Left colon (tissue), 2 donors: ENCODE measurements around the gene TMEM63B. TPM values are rescaled to one million over a fixed set of nuclear protein-coding genes. Genes with fewer than 3 reads are reported as not detected.
"Not testable (repeated sequence)": the region's sequence is repeated elsewhere in the genome, so short reads cannot be mapped to it uniquely, and the experiment has no call there.

Source experiments
- ATAC-seq: fragments of 200-7000 bp; cut with Tn5 transposase; one replicate; pipeline ENCODE4 v1.9.1; 2020; ENCODE audit warnings: mild to moderate bottlenecking, moderate library complexity
- DNase-seq, 2 donors: peaks; one replicate each; pipeline ENCODE4 v3.0.0-alpha.2; 2020
- intact Hi-C, 2 donors: fragments of 100-400 bp; cut with DNase I in 1 of 2; cut with micrococcal nuclease in 1 of 2; formaldehyde crosslinking; loops; one replicate each; pipeline versions ENCODE4 v1.11.2 to v1.14.0; 2022; cut with DNase I, micrococcal nuclease
- long read RNA-seq: library from polyadenylated mRNA; unstranded; transcript quantifications from one replicate; pipeline ENCODE4 v2.0.0, GENCODE V29; 2021
- total RNA-seq, 2 donors: library from RNA; stranded (reverse); fragmentation: NEBNext Ultra II Directional; extraction: Animal tissue kit (Norgen Biotek cat#: 25700); gene quantifications; one replicate each; pipeline ENCODE4 v1.2.1, GENCODE V29; 2021
- donor health status: DM: no; HTN: no; CAD: no.
- donor health status: DM: yes; HTN: yes; CAD: no.

Gene TMEM63B
- total RNA-seq, result 100 to 1,000 TPM in 1 of 2 donors, 10 to 100 TPM in 1; 99.7 to 102 TPM
- long read RNA-seq, partial matches to known transcripts, result 9 of 12 reads
- long read RNA-seq, other reads (novel, unspliced or antisense), result 3 of 12 reads

GRCh38 chr6:44127186-44128019, at the start of gene TMEM63B, which contains the start of gene MRPL14:
TMEM63B (plus strand) TSS chr6:44127554; CDS start chr6:44134585, 7,031 bp downstream.
MRPL14 (minus strand) TSS chr6:44127452; CDS start chr6:44116611, 10,841 bp downstream.
- peak; percentile 80 for ATAC-seq
- DNase-seq, result peak; percentile 78 to 92

GRCh38 chr6:44078219-44078826, 49.0 kb upstream of the TMEM63B start:
- intact Hi-C loops, result loop anchor here (5.0 to 10.0 kb wide), 3 partner anchors 311 to 471 kb away; no protein-coding TSS in a partner anchor
- ATAC-seq (peak; percentile 18), DNase-seq (no peak)

More at GRCh38 chr6:44127186-44128019, at the start of gene TMEM63B, which contains the start of gene MRPL14:
- intact Hi-C loops, result no loop called here

- ATAC-seq, result peak; percentile 66
- intact Hi-C loops, result loop anchor here (5.0 to 10.0 kb wide), 3 partner anchors 312 to 472 kb away; no protein-coding TSS in a partner anchor
- DNase-seq, result peak; percentile 64 to 75
Measured at GRCh38 chr6:44078827-44079671, 48.3 kb upstream of the TMEM63B start.

GRCh38 chr6:44079672-44080071, 47.7 kb upstream of the TMEM63B start:
- intact Hi-C loops, result loop anchor here (5.0 to 10.0 kb wide), 4 partner anchors 312 to 472 kb away; no protein-coding TSS in a partner anchor
- no peak for ATAC-seq

GRCh38 chr6:44080561-44081521, 46.5 kb upstream of the TMEM63B start:
- ATAC-seq, result no peak
- intact Hi-C loops, result loop anchor here (10.0 kb wide), 2 partner anchors 316 to 416 kb away; no protein-coding TSS in a partner anchor
- no peak for DNase-seq

More at GRCh38 chr6:44079672-44080071, 47.7 kb upstream of the TMEM63B start:
- DNase-seq, result no peak

- intact Hi-C loops, result loop anchor here (10.0 kb wide), 2 partner anchors 317 to 417 kb away; no protein-coding TSS in a partner anchor
Measured at GRCh38 chr6:44081753-44082152, 45.6 kb upstream of the TMEM63B start.

GRCh38 chr6:44082872-44083321, 44.5 kb upstream of the TMEM63B start:
- intact Hi-C loops, result loop anchor here (10.0 kb wide), 2 partner anchors 318 to 418 kb away; no protein-coding TSS in a partner anchor
- no peak for DNase-seq
- ATAC-seq, result no peak

More at GRCh38 chr6:44081753-44082152, 45.6 kb upstream of the TMEM63B start:
- no peak for DNase-seq
- no peak for ATAC-seq

GRCh38 chr6:44084231-44085014, 42.9 kb upstream of the TMEM63B start:
- intact Hi-C loops, result loop anchor here (10.0 kb wide), 2 partner anchors 320 to 420 kb away; no protein-coding TSS in a partner anchor
- no peak for DNase-seq
- ATAC-seq, result no peak

- ATAC-seq, result no peak
Measured at GRCh38 chr6:44085219-44085618, 42.1 kb upstream of the TMEM63B start.

GRCh38 chr6:44086931-44087574, 40.3 kb upstream of the TMEM63B start:
- intact Hi-C loops, result loop anchor here (10.0 kb wide), 2 partner anchors 322 to 422 kb away; no protein-coding TSS in a partner anchor
- DNase-seq, result peak in 1 of 2 donors; percentile 54
- peak; percentile 58 for ATAC-seq

More at GRCh38 chr6:44085219-44085618, 42.1 kb upstream of the TMEM63B start:
- no peak for DNase-seq
- intact Hi-C loops, result loop anchor here (10.0 kb wide), 2 partner anchors 320 to 420 kb away; no protein-coding TSS in a partner anchor

GRCh38 chr6:44087623-44088022, 39.7 kb upstream of the TMEM63B start:
- DNase-seq (no peak), ATAC-seq (no peak)
- intact Hi-C loops, result loop anchor here (10.0 kb wide), 2 partner anchors 323 to 423 kb away; no protein-coding TSS in a partner anchor

- no peak for DNase-seq
- intact Hi-C loops, result loop anchor here (10.0 kb wide), 2 partner anchors 324 to 424 kb away; no protein-coding TSS in a partner anchor
- no peak for ATAC-seq
Measured at GRCh38 chr6:44088827-44089590, 38.3 kb upstream of the TMEM63B start.

GRCh38 chr6:44090465-44090864, 36.9 kb upstream of the TMEM63B start:
- DNase-seq (no peak), ATAC-seq (no peak)
- intact Hi-C loops, result no loop called here

GRCh38 chr6:44091356-44091755, 36.0 kb upstream of the TMEM63B start:
- intact Hi-C loops, DNase-seq, ATAC-seq: not testable (repeated sequence)
